ENCODE measurements around the gene DESI1.

DNA sequence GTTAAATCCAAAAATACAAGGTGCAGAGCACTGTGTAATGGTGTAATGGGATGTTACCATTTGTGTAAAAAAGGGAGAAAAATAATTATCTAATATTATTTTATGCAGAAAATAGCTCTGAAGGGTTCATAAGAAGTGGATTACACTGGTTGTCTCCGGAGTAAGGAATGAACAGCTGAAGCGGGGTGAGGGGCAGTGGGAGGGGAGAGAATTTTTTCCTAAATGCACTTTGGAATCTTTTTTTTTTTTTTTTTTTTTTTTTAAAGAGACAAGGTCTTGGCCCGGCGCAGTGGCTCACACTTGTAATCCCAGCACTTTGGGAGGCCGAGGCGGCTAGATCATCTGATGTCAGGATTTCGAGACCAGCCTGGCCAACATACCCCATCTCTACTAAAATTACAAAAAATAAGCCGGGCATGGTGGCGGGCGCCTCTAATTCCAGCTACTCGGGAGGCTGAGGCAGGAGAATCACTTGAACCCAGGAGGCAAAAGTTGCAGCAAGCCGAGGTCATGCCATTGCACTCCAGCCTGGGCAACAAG lies 69.8 kb downstream of the DESI1 start:
- TF ChIP-seq, protein P1, sequence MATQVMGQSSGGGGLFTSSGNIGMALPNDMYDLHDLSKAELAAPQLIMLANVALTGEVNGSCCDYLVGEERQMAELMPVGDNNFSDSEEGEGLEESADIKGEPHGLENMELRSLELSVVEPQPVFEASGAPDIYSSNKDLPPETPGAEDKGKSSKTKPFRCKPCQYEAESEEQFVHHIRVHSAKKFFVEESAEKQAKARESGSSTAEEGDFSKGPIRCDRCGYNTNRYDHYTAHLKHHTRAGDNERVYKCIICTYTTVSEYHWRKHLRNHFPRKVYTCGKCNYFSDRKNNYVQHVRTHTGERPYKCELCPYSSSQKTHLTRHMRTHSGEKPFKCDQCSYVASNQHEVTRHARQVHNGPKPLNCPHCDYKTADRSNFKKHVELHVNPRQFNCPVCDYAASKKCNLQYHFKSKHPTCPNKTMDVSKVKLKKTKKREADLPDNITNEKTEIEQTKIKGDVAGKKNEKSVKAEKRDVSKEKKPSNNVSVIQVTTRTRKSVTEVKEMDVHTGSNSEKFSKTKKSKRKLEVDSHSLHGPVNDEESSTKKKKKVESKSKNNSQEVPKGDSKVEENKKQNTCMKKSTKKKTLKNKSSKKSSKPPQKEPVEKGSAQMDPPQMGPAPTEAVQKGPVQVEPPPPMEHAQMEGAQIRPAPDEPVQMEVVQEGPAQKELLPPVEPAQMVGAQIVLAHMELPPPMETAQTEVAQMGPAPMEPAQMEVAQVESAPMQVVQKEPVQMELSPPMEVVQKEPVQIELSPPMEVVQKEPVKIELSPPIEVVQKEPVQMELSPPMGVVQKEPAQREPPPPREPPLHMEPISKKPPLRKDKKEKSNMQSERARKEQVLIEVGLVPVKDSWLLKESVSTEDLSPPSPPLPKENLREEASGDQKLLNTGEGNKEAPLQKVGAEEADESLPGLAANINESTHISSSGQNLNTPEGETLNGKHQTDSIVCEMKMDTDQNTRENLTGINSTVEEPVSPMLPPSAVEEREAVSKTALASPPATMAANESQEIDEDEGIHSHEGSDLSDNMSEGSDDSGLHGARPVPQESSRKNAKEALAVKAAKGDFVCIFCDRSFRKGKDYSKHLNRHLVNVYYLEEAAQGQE (IDR thresholded peaks at IDR 0.05; ENCODE audit: insufficient read depth in 1 of 2, low read depth in 2 of 2, low read length in 2 of 2), result no peak
- no peak for TF ChIP-seq POLR2AphosphoS5 (IDR thresholded peaks at IDR 0.05; ENCODE audit: low read depth, low read length)

Measured in PFSK-1 (cell line).